Measurements from ENCODE around the gene C22orf39. TPM values are rescaled to one million over a fixed set of nuclear protein-coding genes. Genes with fewer than 3 reads are reported as not detected.
A peak's percentile ranks its signal among the peaks of the same experiment; 100 is the strongest.

The C22orf39 gene
- total and polyA plus RNA-seq, 4 experiments from 2014 or later, result 40.5 to 58.3 (median 48.9) TPM

- H3K36me3 ChIP-seq (ENCODE audit: insufficient read depth, low read length), result no peaks in the 10 kb centered on the region
- no peak overlapping the region for H3K27ac ChIP-seq (ENCODE audit: low read depth, low read length)
- peak overlapping the region in 2 of 7 donors; percentile 65 to 68 for H3K27ac Mint-ChIP-seq
- H3K27me3 ChIP-seq (ENCODE audit: insufficient read depth, low read length), result no peaks in the 10 kb centered on the region
- H3K4me3 Mint-ChIP-seq, result no peak overlapping the region
- DNase-seq, result no peak
- intact Hi-C loops (cut with micrococcal nuclease), result no loop called here
- no peaks in the 10 kb centered on the region for H3K9me3 Mint-ChIP-seq
- no peaks in the 10 kb centered on the region for H3K36me3 Mint-ChIP-seq
- no peaks in the 10 kb centered on the region for H3K9me3 ChIP-seq (ENCODE audit: control insufficient read depth in 1 of 2, low read length in 2 of 2)
- ChIA-PET CTCF (ENCODE audit: partially characterized antibody) (interaction anchor here (4.1 kb wide), 1 partner anchor 138 kb away, joined by 23 read pairs; no protein-coding TSS in a partner anchor), POLR2A (ENCODE audit: partially characterized antibody) (no interaction called here)
- peaks cover 5 to 12% (median 8%) of the 10 kb centered on the region in 4 donors for H3K4me1 Mint-ChIP-seq
- no peaks in the 10 kb centered on the region for H3K27me3 Mint-ChIP-seq
- no peak overlapping the region for H3K4me3 ChIP-seq (ENCODE audit: low read length in 2 of 2)
- no peaks in the 10 kb centered on the region for H3K4me1 ChIP-seq (ENCODE audit: insufficient read depth, low read length)
Observed at GRCh38 chr22:19492504-19493174, 45.1 kb upstream of the C22orf39 start.

GRCh38 chr22:19490628-19491230 lies 43.2 kb upstream of the C22orf39 start:
- Histone ChIP-seq H3K4me1 (ENCODE audit: insufficient read depth, low read length) (no peaks in the 10 kb centered on the region), H3K36me3 (ENCODE audit: insufficient read depth, low read length) (no peaks in the 10 kb centered on the region), H3K9me3 (ENCODE audit: control insufficient read depth in 1 of 2, low read length in 2 of 2) (no peaks in the 10 kb centered on the region), H3K4me3 (ENCODE audit: low read length in 2 of 2) (no peak overlapping the region), H3K27ac (ENCODE audit: low read depth, low read length) (no peak overlapping the region), H3K27me3 (ENCODE audit: insufficient read depth, low read length) (no peaks in the 10 kb centered on the region)
- ChIA-PET CTCF (ENCODE audit: partially characterized antibody) (interaction anchor here (6.3 kb wide), 1 partner anchor 140 kb away, joined by 21 read pairs; no protein-coding TSS in a partner anchor), POLR2A (ENCODE audit: partially characterized antibody) (no interaction called here)
- Mint-ChIP-seq H3K36me3 (no peaks in the 10 kb centered on the region), H3K27ac (no peak overlapping the region), H3K27me3 (no peaks in the 10 kb centered on the region), H3K4me1 (peaks cover 2 to 7% (median 4%) of the 10 kb centered on the region in 4 donors), H3K9me3 (no peaks in the 10 kb centered on the region), H3K4me3 (no peak overlapping the region)
- intact Hi-C loops (cut with micrococcal nuclease), result no loop called here
- no peak for DNase-seq

GRCh38 chr22:19488884-19489843 lies 41.7 kb upstream of the C22orf39 start:
- intact Hi-C loops (cut with micrococcal nuclease), result no loop called here
- H3K27me3 Mint-ChIP-seq, result no peaks in the 10 kb centered on the region
- ChIA-PET CTCF (ENCODE audit: partially characterized antibody) (interaction anchor here (6.3 kb wide), 1 partner anchor 141 kb away, joined by 21 read pairs; no protein-coding TSS in a partner anchor), POLR2A (ENCODE audit: partially characterized antibody) (no interaction called here)
- Histone ChIP-seq H3K4me1 (ENCODE audit: insufficient read depth, low read length) (no peaks in the 10 kb centered on the region), H3K36me3 (ENCODE audit: insufficient read depth, low read length) (no peaks in the 10 kb centered on the region), H3K27me3 (ENCODE audit: insufficient read depth, low read length) (no peaks in the 10 kb centered on the region), H3K9me3 (ENCODE audit: control insufficient read depth in 1 of 2, low read length in 2 of 2) (no peaks in the 10 kb centered on the region), H3K4me3 (ENCODE audit: low read length in 2 of 2) (no peak overlapping the region), H3K27ac (ENCODE audit: low read depth, low read length) (no peak overlapping the region)
- H3K4me1 Mint-ChIP-seq, result peaks cover 0 to 6% (median 3%) of the 10 kb centered on the region in 4 donors
- H3K36me3 Mint-ChIP-seq, result no peaks in the 10 kb centered on the region
- no peak overlapping the region for H3K4me3 Mint-ChIP-seq
- H3K27ac Mint-ChIP-seq, result no peak overlapping the region
- no peak for DNase-seq
- no peaks in the 10 kb centered on the region for H3K9me3 Mint-ChIP-seq

GRCh38 chr22:19488285-19488684 lies 40.8 kb upstream of the C22orf39 start:
- Histone ChIP-seq H3K4me1 (ENCODE audit: insufficient read depth, low read length) (no peaks in the 10 kb centered on the region), H3K27me3 (ENCODE audit: insufficient read depth, low read length) (no peaks in the 10 kb centered on the region), H3K27ac (ENCODE audit: low read depth, low read length) (no peak overlapping the region), H3K4me3 (ENCODE audit: low read length in 2 of 2) (no peak overlapping the region), H3K9me3 (ENCODE audit: control insufficient read depth in 1 of 2, low read length in 2 of 2) (no peaks in the 10 kb centered on the region), H3K36me3 (ENCODE audit: insufficient read depth, low read length) (no peaks in the 10 kb centered on the region)
- Mint-ChIP-seq H3K27ac (no peak overlapping the region), H3K4me1 (peaks cover 0 to 6% (median 3%) of the 10 kb centered on the region in 4 donors), H3K4me3 (no peak overlapping the region), H3K36me3 (no peaks in the 10 kb centered on the region), H3K27me3 (no peaks in the 10 kb centered on the region), H3K9me3 (no peaks in the 10 kb centered on the region)
- no peak for DNase-seq
- POLR2A ChIA-PET (ENCODE audit: partially characterized antibody), result no interaction called here
- intact Hi-C loops (cut with micrococcal nuclease), result no loop called here
- CTCF ChIA-PET (ENCODE audit: partially characterized antibody), result interaction anchor here (0.8 to 6.3 kb wide), 2 partner anchors 9 to 142 kb away, joined by 3 to 21 read pairs; partner anchors contain the start of gene CDC45

GRCh38 chr22:19483481-19484244 lies 36.2 kb upstream of the C22orf39 start:
- POLR2A ChIA-PET (ENCODE audit: partially characterized antibody), result no interaction called here
- no peak overlapping the region for H3K27ac ChIP-seq (ENCODE audit: low read depth, low read length)

GRCh38 chr22:19482297-19482696 lies 34.8 kb upstream of the C22orf39 start:
- Histone ChIP-seq H3K27ac (ENCODE audit: low read depth, low read length) (no peak overlapping the region), H3K4me3 (ENCODE audit: low read length in 2 of 2) (no peak overlapping the region), H3K4me1 (ENCODE audit: insufficient read depth, low read length) (peaks cover 15% of the 10 kb centered on the region), H3K9me3 (ENCODE audit: control insufficient read depth in 1 of 2, low read length in 2 of 2) (no peaks in the 10 kb centered on the region), H3K27me3 (ENCODE audit: insufficient read depth, low read length) (no peaks in the 10 kb centered on the region), H3K36me3 (ENCODE audit: insufficient read depth, low read length) (no peaks in the 10 kb centered on the region)
- H3K4me3 Mint-ChIP-seq, result no peak overlapping the region
- no peaks in the 10 kb centered on the region for H3K9me3 Mint-ChIP-seq
- H3K4me1 Mint-ChIP-seq, result peaks cover 13 to 29% (median 20%) of the 10 kb centered on the region in 4 donors
- H3K36me3 Mint-ChIP-seq, result peaks cover 0 to 16% of the 10 kb centered on the region in 2 donors
- ChIA-PET CTCF (ENCODE audit: partially characterized antibody) (no interaction called here), POLR2A (ENCODE audit: partially characterized antibody) (no interaction called here)
- intact Hi-C loops (cut with micrococcal nuclease), result no loop called here
- DNase-seq, result no peak
- no peak overlapping the region for H3K27ac Mint-ChIP-seq
- no peaks in the 10 kb centered on the region for H3K27me3 Mint-ChIP-seq

More at GRCh38 chr22:19483481-19484244, 36.2 kb upstream of the C22orf39 start:
- intact Hi-C loops (cut with micrococcal nuclease), result no loop called here
- CTCF ChIA-PET (ENCODE audit: partially characterized antibody), result no interaction called here
- no peak for DNase-seq
- H3K4me3 Mint-ChIP-seq, result no peak overlapping the region
- peaks cover 5 to 17% (median 9%) of the 10 kb centered on the region in 4 donors for H3K4me1 Mint-ChIP-seq
- H3K36me3 Mint-ChIP-seq, result peaks cover 0 to 7% of the 10 kb centered on the region in 2 donors
- H3K27me3 ChIP-seq (ENCODE audit: insufficient read depth, low read length), result no peaks in the 10 kb centered on the region
- peaks cover 5% of the 10 kb centered on the region for H3K4me1 ChIP-seq (ENCODE audit: insufficient read depth, low read length)
- no peaks in the 10 kb centered on the region for H3K9me3 Mint-ChIP-seq
- H3K9me3 ChIP-seq (ENCODE audit: control insufficient read depth in 1 of 2, low read length in 2 of 2), result no peaks in the 10 kb centered on the region
- peak overlapping the region in 1 of 7 donors; percentile 32 for H3K27ac Mint-ChIP-seq
- H3K27me3 Mint-ChIP-seq, result no peaks in the 10 kb centered on the region
- H3K4me3 ChIP-seq (ENCODE audit: low read length in 2 of 2), result no peak overlapping the region
- H3K36me3 ChIP-seq (ENCODE audit: insufficient read depth, low read length), result no peaks in the 10 kb centered on the region

All from CD4-positive, alpha-beta memory T cell (primary cell).